ENCODE measurements around the gene TBC1D22A.

Gene TBC1D22A

DNA sequence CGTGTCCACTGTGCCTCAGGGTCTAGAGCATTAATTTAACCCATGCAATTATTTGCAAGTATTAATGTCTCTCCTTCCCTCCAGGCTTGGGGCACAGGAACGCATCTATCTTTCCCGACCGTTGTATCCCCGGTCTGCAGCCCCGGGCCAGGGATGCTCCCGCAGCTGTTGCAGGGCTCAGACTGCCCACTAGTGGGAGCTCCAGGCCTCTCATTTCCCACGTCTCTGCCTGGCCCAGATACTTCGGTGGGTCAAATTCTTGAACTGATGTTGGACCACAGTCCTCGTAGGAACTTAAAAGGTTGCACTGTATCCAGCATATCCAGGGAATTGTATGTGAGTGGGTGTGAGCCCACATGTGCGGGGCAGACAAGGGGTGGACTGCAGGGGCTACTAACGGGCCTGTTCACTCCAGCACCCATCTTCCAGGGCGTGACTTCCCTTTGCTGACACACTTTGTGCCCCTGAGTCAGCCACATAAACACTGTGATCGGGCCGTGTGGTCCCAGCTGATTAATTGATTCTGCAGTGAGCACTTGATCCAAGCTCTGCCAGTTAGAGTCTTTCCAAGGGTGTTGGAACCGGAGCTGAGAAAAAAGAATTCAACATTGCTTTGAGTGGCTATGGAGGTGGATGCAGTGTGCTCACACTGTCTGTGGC is 451.3 kb downstream of the TBC1D22A start:
- Histone ChIP-seq H3K9me3 (ENCODE audit: control insufficient read depth, low read length) (no peaks in the 10 kb centered on the region), H3K9ac (ENCODE audit: low read length) (no peak overlapping the region), H3K36me3 (ENCODE audit: control insufficient read depth, insufficient read depth, low read length, severe bottlenecking) (no peaks in the 10 kb centered on the region), H3K4me3 (ENCODE audit: low read length) (no peak overlapping the region), H3K27me3 (replicated peaks; ENCODE audit: control insufficient read depth, insufficient read depth, low read length) (peaks cover 5% of the 10 kb centered on the region), H3K4me1 (ENCODE audit: control insufficient read depth, insufficient read depth, low read length) (no peaks in the 10 kb centered on the region)
- DNase-seq (ENCODE audit: low read depth) = peak; percentile 12

DNA sequence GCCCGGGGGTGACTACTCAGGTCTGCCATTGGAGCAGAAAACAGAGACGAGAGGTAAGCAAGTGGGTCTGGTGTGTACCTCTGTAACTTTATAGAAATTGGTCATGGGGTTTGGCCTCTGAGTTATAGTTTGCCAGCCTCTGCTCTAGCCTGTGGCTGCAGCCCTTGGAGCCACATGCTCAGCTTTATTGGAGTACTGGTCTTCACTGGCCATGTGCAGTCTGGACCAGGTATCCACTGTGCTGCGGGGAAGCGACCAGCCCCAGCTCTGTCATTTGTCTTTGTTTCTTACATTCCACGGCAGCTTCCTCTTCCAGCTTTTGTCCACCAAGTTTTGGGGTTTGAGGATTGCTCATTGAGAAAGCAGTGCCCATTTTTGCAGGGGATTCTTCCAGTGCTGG is 453.4 kb downstream of the TBC1D22A start:
- Histone ChIP-seq H3K9ac (ENCODE audit: low read length) (no peak overlapping the region), H3K4me1 (ENCODE audit: control insufficient read depth, insufficient read depth, low read length) (no peaks in the 10 kb centered on the region), H3K27me3 (replicated peaks; ENCODE audit: control insufficient read depth, insufficient read depth, low read length) (peaks cover 5% of the 10 kb centered on the region), H3K36me3 (ENCODE audit: control insufficient read depth, insufficient read depth, low read length, severe bottlenecking) (no peaks in the 10 kb centered on the region), H3K9me3 (ENCODE audit: control insufficient read depth, low read length) (no peaks in the 10 kb centered on the region), H3K4me3 (ENCODE audit: low read length) (no peak overlapping the region)
- DNase-seq (ENCODE audit: low read depth) = no peak

DNA sequence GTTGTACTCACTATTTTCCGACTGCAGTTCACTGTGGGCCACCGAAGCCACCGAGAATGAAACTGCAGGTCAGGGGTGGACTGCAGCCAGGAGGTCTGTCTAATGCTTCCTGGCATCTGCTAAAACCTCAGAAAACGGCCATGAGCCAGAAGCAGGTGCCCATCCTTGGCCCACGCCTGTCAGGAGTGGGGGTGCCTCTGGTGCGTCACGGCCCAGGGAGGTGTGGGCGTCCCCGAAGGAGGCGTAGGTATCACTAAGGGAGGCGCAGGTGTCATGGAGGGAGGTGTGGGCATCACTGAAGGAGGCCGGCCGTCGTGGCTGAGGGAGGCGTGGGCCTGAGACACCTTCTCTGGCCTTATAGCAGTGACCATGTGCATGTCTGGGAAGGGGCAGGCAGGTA is 456.2 kb downstream of the TBC1D22A start:
- Histone ChIP-seq H3K9ac (ENCODE audit: low read length) (no peak overlapping the region), H3K4me3 (ENCODE audit: low read length) (no peak overlapping the region), H3K36me3 (ENCODE audit: control insufficient read depth, insufficient read depth, low read length, severe bottlenecking) (no peaks in the 10 kb centered on the region), H3K27me3 (replicated peaks; ENCODE audit: control insufficient read depth, insufficient read depth, low read length) (peaks cover 15% of the 10 kb centered on the region), H3K4me1 (ENCODE audit: control insufficient read depth, insufficient read depth, low read length) (no peaks in the 10 kb centered on the region), H3K9me3 (ENCODE audit: control insufficient read depth, low read length) (no peaks in the 10 kb centered on the region)
- no peak for DNase-seq (ENCODE audit: low read depth)

DNA sequence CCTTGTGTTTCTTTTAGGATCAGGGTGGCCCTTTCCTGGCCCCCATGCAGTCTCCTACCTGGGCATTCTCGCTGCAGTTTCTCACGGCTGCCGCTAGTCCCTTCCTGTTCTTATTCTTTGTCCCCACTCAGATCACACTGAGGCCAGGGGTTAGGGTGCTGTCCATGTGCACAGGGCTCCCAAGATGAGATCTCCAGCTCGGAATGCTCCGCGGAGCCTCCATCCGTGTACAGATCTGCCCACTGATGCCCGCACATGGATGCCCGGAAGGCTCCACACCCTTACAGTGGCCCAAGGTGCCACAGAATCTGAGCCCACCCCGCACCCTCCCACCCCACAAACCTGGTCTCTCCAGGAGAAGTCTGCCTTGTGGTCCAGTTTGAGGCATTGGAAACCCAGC is 457.3 kb downstream of the TBC1D22A start:
- H3K9ac ChIP-seq (ENCODE audit: low read length) = no peak overlapping the region
- H3K27me3 ChIP-seq (replicated peaks; ENCODE audit: control insufficient read depth, insufficient read depth, low read length) = peaks cover 15% of the 10 kb centered on the region
- no peaks in the 10 kb centered on the region for H3K4me1 ChIP-seq (ENCODE audit: control insufficient read depth, insufficient read depth, low read length)
- H3K9me3 ChIP-seq (ENCODE audit: control insufficient read depth, low read length) = no peaks in the 10 kb centered on the region
- no peak overlapping the region for H3K4me3 ChIP-seq (ENCODE audit: low read length)
- no peaks in the 10 kb centered on the region for H3K36me3 ChIP-seq (ENCODE audit: control insufficient read depth, insufficient read depth, low read length, severe bottlenecking)
- no peak for DNase-seq (ENCODE audit: low read depth)

DNA sequence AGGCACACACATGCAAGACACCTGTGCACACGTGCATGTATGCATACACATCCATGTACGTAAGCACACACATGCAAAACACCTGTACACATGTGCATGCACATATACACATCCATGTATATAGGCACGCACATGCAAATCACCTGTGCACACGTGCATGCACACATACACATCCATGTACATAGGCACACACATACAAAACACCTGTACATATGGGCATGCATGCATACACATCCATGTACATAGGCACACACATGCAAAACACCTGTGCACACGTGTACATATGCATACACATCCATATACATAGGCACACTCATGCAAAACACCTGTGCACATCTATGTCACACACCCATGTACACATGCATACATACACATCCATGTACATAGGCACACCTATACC is 458.3 kb downstream of the TBC1D22A start:
- Histone ChIP-seq H3K27me3 (replicated peaks; ENCODE audit: control insufficient read depth, insufficient read depth, low read length) (peaks cover 10% of the 10 kb centered on the region), H3K4me1 (ENCODE audit: control insufficient read depth, insufficient read depth, low read length) (no peaks in the 10 kb centered on the region), H3K9ac (ENCODE audit: low read length) (no peak overlapping the region), H3K4me3 (ENCODE audit: low read length) (no peak overlapping the region), H3K36me3 (ENCODE audit: control insufficient read depth, insufficient read depth, low read length, severe bottlenecking) (no peaks in the 10 kb centered on the region), H3K9me3 (ENCODE audit: control insufficient read depth, low read length) (no peaks in the 10 kb centered on the region)
- DNase-seq (ENCODE audit: low read depth) = no peak

DNA sequence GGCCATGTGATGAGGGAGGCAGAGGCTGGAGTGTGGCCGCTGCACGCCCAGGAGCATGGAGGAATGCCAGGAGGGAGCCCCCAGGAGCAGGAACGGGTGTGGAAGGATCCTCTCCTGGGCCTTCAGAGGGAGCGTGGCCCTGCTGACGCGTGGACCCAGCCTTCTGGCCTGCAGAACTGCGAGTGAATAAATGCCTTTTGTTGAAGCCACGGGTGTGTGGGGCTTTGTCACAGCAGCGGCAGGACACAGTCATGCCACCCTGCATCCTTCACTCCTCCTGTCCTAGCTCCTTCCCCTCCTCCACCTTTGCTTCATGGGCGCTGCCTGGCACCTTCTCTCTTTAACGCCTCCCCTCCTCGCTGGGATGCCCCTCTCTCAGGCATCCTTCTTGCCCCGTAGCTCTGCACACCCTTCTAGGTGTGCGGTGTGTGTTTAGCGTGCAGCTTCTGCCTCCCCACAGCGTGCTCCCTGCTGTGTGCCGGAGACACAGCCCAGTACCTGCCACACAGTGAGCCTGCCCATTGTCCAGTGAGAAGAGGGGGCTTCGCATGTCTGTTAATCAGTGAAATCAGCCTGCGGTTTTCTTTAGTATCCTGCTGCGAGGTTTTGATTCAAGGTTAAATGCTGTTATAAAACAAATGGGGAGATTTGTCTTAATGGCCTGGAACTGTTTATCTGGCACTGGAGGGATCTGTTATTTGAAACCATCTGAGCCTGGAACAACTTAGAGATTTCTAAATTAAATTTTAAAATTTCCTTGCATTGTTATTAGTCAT is 459.6 kb downstream of the TBC1D22A start:
- Histone ChIP-seq H3K4me3 (ENCODE audit: low read length) (no peak overlapping the region), H3K36me3 (ENCODE audit: control insufficient read depth, insufficient read depth, low read length, severe bottlenecking) (no peaks in the 10 kb centered on the region), H3K27me3 (replicated peaks; ENCODE audit: control insufficient read depth, insufficient read depth, low read length) (peaks cover 10% of the 10 kb centered on the region), H3K4me1 (ENCODE audit: control insufficient read depth, insufficient read depth, low read length) (no peaks in the 10 kb centered on the region), H3K9ac (ENCODE audit: low read length) (no peak overlapping the region), H3K9me3 (ENCODE audit: control insufficient read depth, low read length) (no peaks in the 10 kb centered on the region)
- no peak for DNase-seq (ENCODE audit: low read depth)

Measured in adipocyte (in vitro differentiated cells).